ENCODE data around the gene ZCWPW1.

DNA sequence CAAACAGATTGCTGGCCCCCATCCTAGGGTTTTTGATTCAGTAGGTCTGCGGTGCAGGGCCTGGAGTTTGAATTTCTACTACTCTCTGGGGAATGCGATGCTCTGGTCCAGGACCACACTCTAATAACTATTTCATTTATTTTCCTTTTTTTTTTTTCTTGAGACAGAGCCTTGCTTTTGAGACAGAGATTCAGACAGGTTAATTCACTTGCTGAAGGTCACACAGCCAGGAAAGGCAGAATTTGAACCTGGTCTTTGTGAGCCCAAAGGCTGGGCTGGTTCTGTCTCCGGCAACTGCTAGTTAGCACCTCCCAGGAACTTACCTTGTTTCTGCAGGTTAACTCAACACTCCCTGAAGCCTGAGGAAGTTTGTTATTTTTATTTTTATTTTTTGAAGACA lies 24.0 kb upstream of the ZCWPW1 start:
- TF ChIP-seq CTCF (IDR thresholded peaks at IDR 0.05; ENCODE audit: insufficient read depth, low read length, poor library complexity, severe bottlenecking) (no peak), EZH2phosphoT487 (conservative IDR thresholded peaks at IDR 0.05; ENCODE audit: low read length) (no peak)
